ENCODE data around the gene RYR2.

The RYR2 gene

GRCh38 chr1:237478842-237479241 lies 436.9 kb downstream of the RYR2 start (continued):
- TF ChIP-seq PATZ1 (CRISPR knock-in tag; IDR thresholded peaks at IDR 0.05; ENCODE audit: borderline replicate concordance) (no peak), CREB5 (CRISPR knock-in tag; IDR thresholded peaks at IDR 0.05; ENCODE audit: low read depth) (no peak), ZFP3 (CRISPR knock-in tag; IDR thresholded peaks at IDR 0.05) (no peak), GLIS3 (CRISPR knock-in tag; IDR thresholded peaks at IDR 0.05) (no peak), ZNF8 (CRISPR knock-in tag; IDR thresholded peaks at IDR 0.05) (no peak), ESRRG (CRISPR knock-in tag; IDR thresholded peaks at IDR 0.05) (no peak)

GRCh38 chr1:237482777-237483176 lies 440.8 kb downstream of the RYR2 start:
- no peak for ATAC-seq
- TF ChIP-seq ZC3H10 (CRISPR knock-in tag; IDR thresholded peaks at IDR 0.05) (no peak), TCF4 (CRISPR knock-in tag; IDR thresholded peaks at IDR 0.05; ENCODE audit: borderline replicate concordance) (no peak), ZFP30 (CRISPR knock-in tag; IDR thresholded peaks at IDR 0.05) (no peak), CSRNP3 (CRISPR knock-in tag; IDR thresholded peaks at IDR 0.05) (no peak), POU6F1 (CRISPR knock-in tag; IDR thresholded peaks at IDR 0.05; ENCODE audit: borderline replicate concordance, low read depth) (no peak), ARNTL (CRISPR knock-in tag; IDR thresholded peaks at IDR 0.05; ENCODE audit: borderline replicate concordance, low read depth) (no peak), BACH2 (CRISPR knock-in tag; IDR thresholded peaks at IDR 0.05; ENCODE audit: borderline replicate concordance) (no peak), GLIS3 (CRISPR knock-in tag; IDR thresholded peaks at IDR 0.05) (no peak), CREB5 (CRISPR knock-in tag; IDR thresholded peaks at IDR 0.05; ENCODE audit: low read depth) (no peak), PATZ1 (CRISPR knock-in tag; IDR thresholded peaks at IDR 0.05; ENCODE audit: borderline replicate concordance) (no peak), ESRRG (CRISPR knock-in tag; IDR thresholded peaks at IDR 0.05) (no peak), OSR1 (CRISPR knock-in tag; IDR thresholded peaks at IDR 0.05) (no peak), ZNF70 (CRISPR knock-in tag; IDR thresholded peaks at IDR 0.05) (no peak), CSDC2 (CRISPR knock-in tag; IDR thresholded peaks at IDR 0.05) (no peak), RARB (CRISPR knock-in tag; IDR thresholded peaks at IDR 0.05) (no peak), TOX (CRISPR knock-in tag; IDR thresholded peaks at IDR 0.05; ENCODE audit: borderline replicate concordance) (no peak), ZNF565 (CRISPR knock-in tag; conservative IDR thresholded peaks at IDR 0.05; ENCODE audit: low read depth) (no peak), ISL1 (CRISPR knock-in tag; IDR thresholded peaks at IDR 0.05) (no peak), ZNF8 (CRISPR knock-in tag; IDR thresholded peaks at IDR 0.05) (no peak)

- no peak for ATAC-seq
- TF ChIP-seq CSRNP3 (CRISPR knock-in tag; IDR thresholded peaks at IDR 0.05) = no peak
- no peak for TF ChIP-seq OSR1 (CRISPR knock-in tag; IDR thresholded peaks at IDR 0.05)
- no peak for TF ChIP-seq PATZ1 (CRISPR knock-in tag; IDR thresholded peaks at IDR 0.05; ENCODE audit: borderline replicate concordance)
- no peak for TF ChIP-seq ZNF70 (CRISPR knock-in tag; IDR thresholded peaks at IDR 0.05)
- TF ChIP-seq CSDC2 (CRISPR knock-in tag; IDR thresholded peaks at IDR 0.05) = no peak
- no peak for TF ChIP-seq ZNF8 (CRISPR knock-in tag; IDR thresholded peaks at IDR 0.05)
- no peak for TF ChIP-seq BACH2 (CRISPR knock-in tag; IDR thresholded peaks at IDR 0.05; ENCODE audit: borderline replicate concordance)
- TF ChIP-seq TCF4 (CRISPR knock-in tag; IDR thresholded peaks at IDR 0.05; ENCODE audit: borderline replicate concordance) = no peak
- TF ChIP-seq POU6F1 (CRISPR knock-in tag; IDR thresholded peaks at IDR 0.05; ENCODE audit: borderline replicate concordance, low read depth) = no peak
- no peak for TF ChIP-seq RARB (CRISPR knock-in tag; IDR thresholded peaks at IDR 0.05)
- TF ChIP-seq SNAI2 (CRISPR knock-in tag; IDR thresholded peaks at IDR 0.05) = no peak
- no peak for TF ChIP-seq TOX (CRISPR knock-in tag; IDR thresholded peaks at IDR 0.05; ENCODE audit: borderline replicate concordance)
- TF ChIP-seq PPARA (CRISPR knock-in tag; IDR thresholded peaks at IDR 0.05; ENCODE audit: borderline replicate concordance) = no peak
- TF ChIP-seq ZFP3 (CRISPR knock-in tag; IDR thresholded peaks at IDR 0.05) = no peak
Measured at GRCh38 chr1:237492359-237492758, 450.4 kb downstream of the RYR2 start.
